Thyroid gland (tissue), 4 donors: ENCODE data around the gene GLRX. TPM values are rescaled to one million over a fixed set of nuclear protein-coding genes. Genes with fewer than 3 reads are reported as not detected.

ENCODE experiments used
- DNase-seq, 2 donors: peaks; one replicate each; pipeline ENCODE4 v3.0.0-alpha.2; 2019
- H3K27ac ChIP-seq, 3 donors: fragments of 200-600 bp; sonication (generic); 1 replicate in 2 of 3; 2 replicates in 1 of 3; pipeline ENCODE4 v1.5.1; 2016 to 2019; ENCODE audit warnings: mild to moderate bottlenecking in 1 of 3, moderate library complexity in 1 of 3
- H3K27me3 ChIP-seq: fragments of 200-600 bp; sonication (generic); one replicate; pipeline ENCODE4 v1.5.1; 2019
- H3K36me3 ChIP-seq, 2 donors: fragments of 200-600 bp; sonication (generic); one replicate each; pipeline ENCODE4 v1.5.1; 2016 to 2019
- H3K4me1 ChIP-seq, 2 donors: fragments of 200-600 bp; sonication (generic); one replicate each; pipeline ENCODE4 v1.5.1; 2017 to 2019
- H3K4me3 ChIP-seq, 3 donors: fragments of 200-600 bp; sonication (generic); replicated peaks in 1 of 3; 1 replicate in 2 of 3; 2 replicates in 1 of 3; pipeline ENCODE4 v1.5.1; 2016; ENCODE audit warnings: mild to moderate bottlenecking in 1 of 3
- H3K9me3 ChIP-seq: fragments of 200-600 bp; sonication (generic); one replicate; pipeline ENCODE4 v1.5.1; 2017
- POLR2A ChIP-seq, 2 donors: fragments of 450-650 bp; IDR thresholded peaks; one replicate each; pipeline ENCODE4 v1.6.1; 2017; ENCODE audit warnings: antibody characterized with exemption in 2 of 2, mild to moderate bottlenecking in 2 of 2, moderate library complexity in 1 of 2
- WGBS, 2 donors: methylation state at CpG; one replicate each; pipeline ENCODE4 v1.1.5; 2017; 5-methylcytosine and 5-hydroxymethylcytosine counted together
- intact Hi-C: fragments of 100-400 bp; cut with DNase I; formaldehyde crosslinking; loops from one replicate; pipeline ENCODE4 v1.15.1; 2023
- total RNA-seq, 4 donors: library from RNA; depleted of rRNA; stranded (reverse); fragments of >200 nt; gene quantifications; one replicate each; pipeline ENCODE4 v1.2.3, GENCODE V29; 2016
- TF ChIP-seq, protein P1 (sequence below), 6 experiments: fragments of 200-600 bp in 3 of 6; fragments of 450-650 bp in 3 of 6; sonication (generic) in 3 of 6; IDR thresholded peaks; one replicate each; pipeline ENCODE4 v1.5.1; 2016 to 2019; ENCODE audit warnings: antibody characterized with exemption in 6 of 6, mild to moderate bottlenecking in 2 of 6, inconsistent platforms in 1 of 6, moderate library complexity in 1 of 6

Gene GLRX
- total RNA-seq, 4 donors from 2014 or later = 30.1 to 68.7 (median 37.7) TPM

DNA sequence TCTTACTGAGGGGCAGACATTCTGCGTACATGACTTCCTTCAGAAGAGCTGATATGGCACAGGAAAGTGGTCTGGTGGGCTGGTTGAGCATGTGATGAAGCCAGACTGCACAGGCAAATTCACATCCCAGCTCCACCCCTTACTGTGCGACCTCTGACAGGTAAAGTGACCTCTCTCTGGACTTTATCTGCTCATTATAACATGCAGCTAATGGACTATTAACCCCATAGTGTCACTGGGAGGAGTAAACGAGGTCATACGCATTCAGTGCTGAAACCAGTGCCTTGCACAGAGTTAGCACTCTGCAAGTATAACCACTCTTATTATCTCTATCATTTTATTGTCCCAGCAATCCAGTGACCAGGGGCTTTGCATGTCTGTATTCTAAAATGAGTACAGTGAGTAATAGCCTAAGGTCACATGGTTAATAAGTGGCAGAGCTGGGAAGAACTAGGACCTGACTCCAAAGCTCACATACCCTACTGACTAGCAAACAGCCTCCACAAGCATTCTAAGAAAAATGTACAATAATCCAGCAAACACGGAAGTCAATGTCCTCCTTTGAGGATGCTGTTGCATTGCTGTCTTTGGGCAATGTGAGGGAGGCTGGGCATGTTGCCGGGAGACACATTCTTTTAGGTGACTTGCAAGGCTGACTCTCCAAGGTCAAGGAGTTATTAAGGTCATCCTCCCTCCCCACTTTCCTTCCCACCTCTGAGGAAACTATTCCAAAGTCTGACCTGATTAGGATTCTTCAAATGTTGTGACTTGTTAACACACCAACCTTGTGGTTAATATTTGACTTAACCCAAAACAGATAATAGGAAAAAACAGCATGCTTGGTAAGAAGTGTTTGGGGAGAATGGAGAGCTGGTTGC lies 19.0 kb downstream of the GLRX start:
- Histone ChIP-seq H3K4me1 (no peaks in the 10 kb centered on the region), H3K36me3 (no peaks in the 10 kb centered on the region), H3K9me3 (no peaks in the 10 kb centered on the region), H3K27me3 (no peaks in the 10 kb centered on the region), H3K4me3 (no peak overlapping the region), H3K27ac (no peak overlapping the region)
- TF ChIP-seq POLR2A (IDR thresholded peaks at IDR 0.05) = no peak
- TF ChIP-seq, protein P1, sequence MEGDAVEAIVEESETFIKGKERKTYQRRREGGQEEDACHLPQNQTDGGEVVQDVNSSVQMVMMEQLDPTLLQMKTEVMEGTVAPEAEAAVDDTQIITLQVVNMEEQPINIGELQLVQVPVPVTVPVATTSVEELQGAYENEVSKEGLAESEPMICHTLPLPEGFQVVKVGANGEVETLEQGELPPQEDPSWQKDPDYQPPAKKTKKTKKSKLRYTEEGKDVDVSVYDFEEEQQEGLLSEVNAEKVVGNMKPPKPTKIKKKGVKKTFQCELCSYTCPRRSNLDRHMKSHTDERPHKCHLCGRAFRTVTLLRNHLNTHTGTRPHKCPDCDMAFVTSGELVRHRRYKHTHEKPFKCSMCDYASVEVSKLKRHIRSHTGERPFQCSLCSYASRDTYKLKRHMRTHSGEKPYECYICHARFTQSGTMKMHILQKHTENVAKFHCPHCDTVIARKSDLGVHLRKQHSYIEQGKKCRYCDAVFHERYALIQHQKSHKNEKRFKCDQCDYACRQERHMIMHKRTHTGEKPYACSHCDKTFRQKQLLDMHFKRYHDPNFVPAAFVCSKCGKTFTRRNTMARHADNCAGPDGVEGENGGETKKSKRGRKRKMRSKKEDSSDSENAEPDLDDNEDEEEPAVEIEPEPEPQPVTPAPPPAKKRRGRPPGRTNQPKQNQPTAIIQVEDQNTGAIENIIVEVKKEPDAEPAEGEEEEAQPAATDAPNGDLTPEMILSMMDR (IDR thresholded peaks at IDR 0.05) = no peak
- intact Hi-C loops = no loop called here
- 84 to 85% methylated on average over 6 of the region's 6 CpGs for WGBS, 2 donors
- DNase-seq = peak in 1 of 2 donors; percentile 10

DNA sequence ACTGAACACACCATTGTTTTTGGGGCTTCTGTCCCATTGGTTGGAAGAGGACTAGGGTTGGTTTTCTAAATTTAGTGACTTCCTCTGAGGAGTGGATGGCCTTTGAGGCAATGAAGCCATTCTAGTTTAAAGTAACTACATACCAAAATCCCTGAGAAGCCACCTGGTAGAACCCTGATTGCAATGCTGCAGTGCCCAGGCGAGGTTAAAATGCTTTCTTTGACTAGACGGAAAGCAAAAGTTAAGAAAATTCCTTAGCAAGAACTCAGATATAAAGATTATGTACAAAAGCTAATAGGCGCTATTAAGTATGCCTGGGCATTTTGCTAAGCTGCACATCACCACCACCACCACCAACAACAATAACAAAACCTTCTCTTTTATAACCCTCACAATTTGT lies 20.6 kb downstream of the GLRX start:
- Histone ChIP-seq H3K36me3 (no peaks in the 10 kb centered on the region), H3K9me3 (no peaks in the 10 kb centered on the region), H3K4me3 (no peak overlapping the region), H3K4me1 (no peaks in the 10 kb centered on the region), H3K27ac (no peak overlapping the region), H3K27me3 (no peaks in the 10 kb centered on the region)
- DNase-seq = no peak
- TF ChIP-seq, protein P1 (IDR thresholded peaks at IDR 0.05) = no peak
- TF ChIP-seq POLR2A (IDR thresholded peaks at IDR 0.05) = no peak
- 92 to 95% methylated on average over 3 of the region's 3 CpGs for WGBS, 2 donors
- intact Hi-C loops = no loop called here

DNA sequence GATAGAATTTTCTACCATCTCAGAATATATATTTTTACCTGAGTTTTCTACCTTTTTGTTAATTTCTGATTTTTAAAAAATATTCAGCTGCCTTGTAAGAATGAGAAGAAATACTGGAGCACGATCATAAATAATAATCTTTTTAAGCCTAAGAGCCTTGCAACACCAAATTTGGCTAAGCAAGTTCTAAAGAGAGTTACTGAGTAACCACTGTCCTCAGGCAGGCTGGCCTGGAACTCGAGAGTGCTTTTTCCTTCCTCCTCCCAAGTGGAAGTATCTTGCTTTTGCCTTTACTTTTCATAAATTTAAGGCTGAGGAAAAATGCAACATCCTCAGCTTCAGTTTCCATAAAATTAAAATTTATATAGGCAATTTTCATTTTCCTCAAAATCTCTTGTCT lies 21.0 kb downstream of the GLRX start:
- Histone ChIP-seq H3K27me3 (no peaks in the 10 kb centered on the region), H3K4me3 (no peak overlapping the region), H3K36me3 (no peaks in the 10 kb centered on the region), H3K27ac (no peak overlapping the region), H3K9me3 (no peaks in the 10 kb centered on the region), H3K4me1 (no peaks in the 10 kb centered on the region)
- TF ChIP-seq, protein P1 (IDR thresholded peaks at IDR 0.05) = no peak
- TF ChIP-seq POLR2A (IDR thresholded peaks at IDR 0.05) = no peak
- no peak for DNase-seq
- intact Hi-C loops = no loop called here
- WGBS, 2 donors = 76 to 84% methylated on average over 2 of the region's 2 CpGs

DNA sequence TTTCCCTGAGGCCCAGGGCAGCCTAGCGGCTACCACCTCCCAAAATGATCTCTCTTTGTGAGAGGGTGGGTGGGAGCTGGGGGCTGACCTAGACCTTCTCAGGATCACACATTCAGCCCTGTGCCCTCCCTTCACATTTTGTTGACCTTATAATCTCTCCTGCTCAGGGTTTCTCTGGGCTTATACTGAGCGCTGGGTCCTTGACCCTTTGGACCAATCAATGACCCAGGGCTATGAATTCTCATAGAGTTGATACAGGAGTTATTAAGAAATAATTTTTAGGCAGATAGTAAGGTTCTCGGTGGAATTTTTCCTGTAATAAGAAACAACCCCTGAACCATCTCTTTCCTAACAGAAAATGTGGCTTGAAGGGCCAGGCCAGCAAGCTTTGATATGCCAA lies 22.0 kb downstream of the GLRX start:
- H3K36me3 ChIP-seq = no peaks in the 10 kb centered on the region
- 96 to 99% methylated on average over 3 of the region's 3 CpGs for WGBS, 2 donors
- intact Hi-C loops = no loop called here
- no peak for DNase-seq
- no peaks in the 10 kb centered on the region for H3K27me3 ChIP-seq
- no peaks in the 10 kb centered on the region for H3K4me1 ChIP-seq
- no peak overlapping the region for H3K27ac ChIP-seq
- H3K9me3 ChIP-seq = no peaks in the 10 kb centered on the region
- no peak overlapping the region for H3K4me3 ChIP-seq
- no peak for TF ChIP-seq POLR2A (IDR thresholded peaks at IDR 0.05)
- TF ChIP-seq, protein P1 (IDR thresholded peaks at IDR 0.05) = no peak

DNA sequence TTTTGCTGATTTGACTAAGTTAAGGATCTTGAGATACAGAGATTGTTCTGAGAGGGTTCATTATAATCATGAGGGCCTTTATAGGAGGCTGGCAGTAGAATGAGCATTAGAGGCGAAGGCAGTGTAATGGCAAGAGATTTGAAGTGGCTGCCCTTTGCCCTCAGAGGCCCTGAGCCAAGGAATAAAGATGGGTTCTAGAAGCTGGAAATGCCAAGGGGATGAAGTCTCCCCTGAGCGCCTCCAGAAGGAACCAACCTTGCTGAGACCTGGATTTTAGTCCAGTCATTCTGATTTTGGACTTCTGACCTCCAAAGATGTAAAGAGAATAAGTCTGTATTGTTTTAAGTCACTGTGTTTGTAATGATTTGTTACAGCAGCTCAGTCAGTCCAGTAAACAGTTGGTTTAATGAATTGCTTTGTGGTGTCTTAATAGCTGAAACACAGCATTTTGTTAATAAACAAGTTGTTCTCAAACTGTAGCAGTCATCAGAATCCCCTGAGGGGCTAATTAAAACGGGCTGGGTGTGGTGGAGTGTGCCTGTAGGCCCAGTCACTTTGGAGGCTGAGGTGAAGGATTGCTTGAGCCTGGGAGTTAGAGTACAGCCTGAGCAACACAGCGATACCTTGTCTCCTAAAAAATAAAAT lies 23.2 kb downstream of the GLRX start:
- TF ChIP-seq POLR2A (IDR thresholded peaks at IDR 0.05) = no peak

More for the DNA sequence above, 23.2 kb downstream of the GLRX start:
- no peaks in the 10 kb centered on the region for H3K9me3 ChIP-seq
- no peaks in the 10 kb centered on the region for H3K27me3 ChIP-seq
- no peaks in the 10 kb centered on the region for H3K4me1 ChIP-seq
- intact Hi-C loops = no loop called here
- no peak overlapping the region for H3K27ac ChIP-seq
- no peaks in the 10 kb centered on the region for H3K36me3 ChIP-seq
- 89 to 99% methylated on average over 4 of the region's 4 CpGs for WGBS, 2 donors
- no peak for DNase-seq
- no peak overlapping the region for H3K4me3 ChIP-seq
